ENCODE data around the gene UBE2J2.

UBE2J2 gene

DNA sequence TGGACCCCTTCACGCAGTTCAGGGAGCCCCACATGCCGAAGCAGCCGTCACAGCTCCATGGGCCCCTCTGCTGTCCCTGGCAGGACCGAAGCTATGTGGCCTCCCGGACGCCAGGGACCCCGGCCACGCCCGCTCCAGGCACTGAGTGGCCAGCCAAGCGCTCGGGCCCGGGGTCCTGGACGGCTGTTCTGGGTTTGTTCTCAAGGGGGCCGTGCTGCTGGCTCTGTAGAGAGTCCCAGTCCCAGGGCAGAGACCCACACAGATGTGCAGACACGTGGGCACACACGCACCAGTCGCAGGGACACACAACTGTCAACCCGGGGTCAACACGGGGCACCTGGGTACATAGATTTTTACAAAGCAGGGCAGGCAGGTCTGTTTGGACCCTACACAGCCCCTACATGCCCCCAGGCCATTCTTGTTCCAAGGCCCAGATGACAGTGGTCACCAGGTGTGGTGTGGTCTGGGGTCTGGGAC, 34.9 kb downstream of the UBE2J2 start:
- peaks cover 55% of the 10 kb centered on the region for H3K27me3 ChIP-seq
- H3K36me3 ChIP-seq = no peaks in the 10 kb centered on the region; the same call in none of the 2 replicates
- DNase-seq = no peak
- H3K4me3 ChIP-seq (ENCODE audit: low read depth, low read length) = no peak overlapping the region
- peaks cover 19% of the 10 kb centered on the region for H3K4me1 ChIP-seq
- TF ChIP-seq, protein P1, sequence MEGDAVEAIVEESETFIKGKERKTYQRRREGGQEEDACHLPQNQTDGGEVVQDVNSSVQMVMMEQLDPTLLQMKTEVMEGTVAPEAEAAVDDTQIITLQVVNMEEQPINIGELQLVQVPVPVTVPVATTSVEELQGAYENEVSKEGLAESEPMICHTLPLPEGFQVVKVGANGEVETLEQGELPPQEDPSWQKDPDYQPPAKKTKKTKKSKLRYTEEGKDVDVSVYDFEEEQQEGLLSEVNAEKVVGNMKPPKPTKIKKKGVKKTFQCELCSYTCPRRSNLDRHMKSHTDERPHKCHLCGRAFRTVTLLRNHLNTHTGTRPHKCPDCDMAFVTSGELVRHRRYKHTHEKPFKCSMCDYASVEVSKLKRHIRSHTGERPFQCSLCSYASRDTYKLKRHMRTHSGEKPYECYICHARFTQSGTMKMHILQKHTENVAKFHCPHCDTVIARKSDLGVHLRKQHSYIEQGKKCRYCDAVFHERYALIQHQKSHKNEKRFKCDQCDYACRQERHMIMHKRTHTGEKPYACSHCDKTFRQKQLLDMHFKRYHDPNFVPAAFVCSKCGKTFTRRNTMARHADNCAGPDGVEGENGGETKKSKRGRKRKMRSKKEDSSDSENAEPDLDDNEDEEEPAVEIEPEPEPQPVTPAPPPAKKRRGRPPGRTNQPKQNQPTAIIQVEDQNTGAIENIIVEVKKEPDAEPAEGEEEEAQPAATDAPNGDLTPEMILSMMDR (IDR thresholded peaks at IDR 0.05; ENCODE audit: low read depth, low read length) = no peak
- H3K9me3 ChIP-seq = no peaks in the 10 kb centered on the region

DNA sequence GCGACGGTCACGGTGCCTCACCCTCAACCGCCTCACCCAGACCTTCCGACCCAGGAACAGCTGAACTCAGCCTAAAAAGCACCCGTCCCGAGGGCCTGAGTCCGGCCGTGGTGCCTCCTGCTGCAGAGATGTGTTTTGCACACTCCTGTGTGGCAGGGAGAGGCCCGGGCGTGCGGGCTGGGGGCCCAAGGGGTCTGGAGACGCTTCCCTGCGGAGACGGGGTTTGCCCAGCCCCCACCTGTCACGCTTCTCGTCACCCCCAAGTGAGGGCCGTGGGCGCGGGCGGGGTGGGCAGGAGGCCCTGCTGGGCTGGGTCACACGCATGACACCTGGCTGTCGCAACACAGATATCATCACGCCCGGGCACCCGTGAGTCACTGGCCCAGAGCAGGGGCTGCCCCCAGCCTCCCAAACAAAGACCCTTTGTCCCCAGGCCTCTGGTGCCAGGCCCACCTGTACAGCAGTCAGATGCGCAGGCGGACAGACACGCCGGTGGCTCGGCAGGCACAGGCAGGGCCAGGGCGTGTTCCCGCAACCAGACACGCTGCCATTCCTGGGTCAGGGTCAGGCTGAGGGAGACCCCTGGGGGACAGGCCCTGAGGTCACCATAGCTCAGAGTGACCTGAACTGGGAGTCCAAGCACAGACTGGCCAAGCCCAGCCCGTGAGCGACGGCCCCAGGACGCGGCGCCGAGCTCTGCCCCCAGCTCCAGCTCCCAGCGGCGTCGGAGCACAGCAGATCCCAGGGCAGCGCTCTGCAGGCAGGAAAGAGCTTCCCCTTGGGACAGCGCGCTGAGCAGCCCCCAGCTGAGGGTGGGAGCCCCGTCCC, 35.6 kb downstream of the UBE2J2 start:
- H3K27me3 ChIP-seq = peaks cover 50% of the 10 kb centered on the region
- H3K4me1 ChIP-seq = peaks cover 19% of the 10 kb centered on the region
- TF ChIP-seq, protein P1 (IDR thresholded peaks at IDR 0.05; ENCODE audit: low read depth, low read length) = no peak
- no peak overlapping the region for H3K4me3 ChIP-seq (ENCODE audit: low read depth, low read length)
- no peak for DNase-seq
- H3K36me3 ChIP-seq = peaks cover 3% of the 10 kb centered on the region
- peaks cover 2% of the 10 kb centered on the region for H3K9me3 ChIP-seq

DNA sequence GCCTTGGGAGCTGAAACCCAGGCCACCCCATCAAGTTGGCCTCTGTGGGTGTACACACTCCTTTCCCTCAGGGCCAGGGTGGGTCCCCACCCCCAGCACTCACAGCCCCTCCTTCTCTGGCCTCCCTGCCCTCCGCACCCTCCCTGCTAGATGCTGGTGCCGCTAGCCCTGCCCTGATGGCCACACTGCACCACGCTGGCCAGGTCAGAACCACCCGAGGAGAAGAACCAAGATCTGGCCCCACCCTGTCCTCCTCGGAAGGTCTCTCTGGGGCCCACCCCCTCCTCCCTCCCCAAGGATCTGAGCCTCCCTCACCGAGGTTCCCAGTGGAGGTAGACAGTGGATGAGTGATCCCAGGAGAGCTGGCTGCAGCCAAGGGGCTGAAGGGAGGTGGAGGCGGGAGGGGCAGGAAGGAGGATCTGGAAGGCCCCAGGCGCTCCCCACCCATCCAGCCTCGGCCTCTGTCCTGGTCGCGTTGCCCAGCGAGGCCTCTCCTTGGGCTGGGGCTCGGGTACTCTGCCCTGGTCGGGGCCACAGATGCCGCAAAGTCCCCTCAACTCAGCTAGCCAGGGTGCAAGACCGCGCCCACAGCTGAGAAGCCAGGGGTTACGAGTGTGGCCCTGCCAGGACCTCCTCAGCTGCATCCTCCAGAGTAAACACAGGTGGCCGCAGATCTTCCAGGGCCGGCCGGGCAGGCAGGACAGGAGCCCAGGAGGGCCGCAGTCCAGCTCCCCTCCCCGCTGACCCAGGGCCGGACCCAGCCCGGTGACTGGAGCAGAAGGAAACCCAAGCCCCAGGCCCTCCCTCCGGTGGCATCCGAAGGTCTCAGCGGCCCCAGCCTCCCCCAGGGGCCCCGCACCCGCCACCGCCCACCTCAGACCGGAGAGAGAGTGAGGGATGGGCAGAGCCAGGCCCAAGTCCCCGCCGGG, 36.4 kb downstream of the UBE2J2 start:
- Histone ChIP-seq H3K36me3 (peaks cover 6% of the 10 kb centered on the region), H3K27me3 (peaks cover 45% of the 10 kb centered on the region), H3K4me3 (ENCODE audit: low read depth, low read length) (no peak overlapping the region), H3K4me1 (peaks cover 19% of the 10 kb centered on the region), H3K9me3 (peaks cover 6% of the 10 kb centered on the region)
- DNase-seq = no peak
- TF ChIP-seq, protein P1 (IDR thresholded peaks at IDR 0.05; ENCODE audit: low read depth, low read length) = no peak

DNA sequence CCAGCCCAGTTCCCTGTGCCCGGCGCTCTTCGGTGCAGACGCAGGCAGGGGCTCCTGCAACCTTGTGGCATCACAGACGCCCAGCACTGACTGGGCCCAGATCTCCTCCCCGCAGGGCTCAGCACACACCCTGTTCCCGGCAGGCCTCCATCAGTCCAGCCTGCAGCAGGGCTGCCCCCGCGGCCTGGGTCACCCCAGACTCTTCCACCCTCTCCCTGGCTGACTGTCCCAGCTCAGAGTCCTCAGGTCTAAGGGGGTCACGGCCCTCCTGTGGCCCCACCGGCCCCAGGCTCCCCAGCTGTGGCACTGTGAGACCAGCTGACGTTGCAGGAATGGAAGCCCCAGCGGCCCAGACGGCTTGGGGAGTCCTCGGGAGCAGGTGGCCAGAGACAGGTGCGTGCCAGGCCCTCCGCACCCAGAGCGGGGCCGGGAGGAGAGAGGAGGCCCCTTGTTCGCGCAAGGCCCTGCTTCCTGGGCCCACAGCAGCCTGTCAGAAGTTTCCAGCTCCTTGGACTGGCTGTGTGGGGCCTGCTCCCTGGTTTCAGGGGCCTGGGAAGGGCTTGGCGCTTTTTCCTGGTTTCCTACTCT, 37.4 kb downstream of the UBE2J2 start:
- H3K9me3 ChIP-seq = peaks cover 6% of the 10 kb centered on the region
- H3K27me3 ChIP-seq = peaks cover 37% of the 10 kb centered on the region
- H3K4me3 ChIP-seq (ENCODE audit: low read depth, low read length) = no peak overlapping the region
- no peak for DNase-seq
- H3K36me3 ChIP-seq = peaks cover 6% of the 10 kb centered on the region
- TF ChIP-seq, protein P1 (IDR thresholded peaks at IDR 0.05; ENCODE audit: low read depth, low read length) = no peak
- peaks cover 19% of the 10 kb centered on the region for H3K4me1 ChIP-seq

DNA sequence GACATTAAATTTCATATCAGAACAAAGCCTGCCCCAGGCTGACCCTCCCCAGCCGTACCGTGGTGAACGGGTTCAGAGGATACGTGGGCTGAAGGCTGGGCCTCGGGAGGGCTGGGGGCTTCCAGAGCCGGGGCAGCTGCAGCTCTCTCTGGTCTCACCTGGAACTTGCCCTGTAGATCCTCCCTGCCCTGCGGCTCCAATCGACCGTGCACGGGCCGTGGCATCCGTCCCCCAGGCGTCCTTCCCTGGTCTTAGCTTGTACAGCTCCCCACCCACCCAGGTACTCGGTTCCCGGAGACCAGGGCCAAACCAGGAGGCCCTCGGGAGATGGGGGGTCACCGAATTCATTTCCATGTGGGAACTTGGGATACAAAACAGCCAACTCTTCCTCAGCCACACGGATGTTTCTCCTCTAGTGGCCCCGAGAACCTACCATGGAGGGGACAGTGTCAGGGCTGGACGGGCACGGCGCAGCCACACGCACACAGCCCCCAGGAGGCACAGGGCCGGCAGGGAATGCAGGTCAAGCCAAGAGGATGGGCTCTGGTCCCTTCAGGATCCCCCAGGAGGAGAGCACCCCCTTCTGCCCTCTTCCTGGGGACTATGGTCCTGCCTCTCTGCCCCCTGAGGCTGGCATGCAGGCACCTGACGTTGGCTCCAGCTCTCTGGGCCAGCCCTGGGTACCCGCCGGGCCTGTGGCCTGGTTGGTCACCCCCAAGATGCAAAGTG, 38.5 kb downstream of the UBE2J2 start:
- H3K9me3 ChIP-seq = peaks cover 6% of the 10 kb centered on the region
- H3K4me3 ChIP-seq (ENCODE audit: low read depth, low read length) = no peak overlapping the region
- H3K36me3 ChIP-seq = peaks cover 6% of the 10 kb centered on the region
- TF ChIP-seq, protein P1 (IDR thresholded peaks at IDR 0.05; ENCODE audit: low read depth, low read length) = no peak
- peaks cover 29% of the 10 kb centered on the region for H3K27me3 ChIP-seq
- H3K4me1 ChIP-seq = peaks cover 19% of the 10 kb centered on the region
- no peak for DNase-seq

Measured in BE2C (cell line).